ENCODE measurements around the gene EGFL8. TPM values are rescaled to one million over a fixed set of nuclear protein-coding genes. Genes with fewer than 3 reads are reported as not detected.

EGFL8 gene
- total RNA-seq, 3 donors from 2014 or later: 6.4 to 9.6 (median 9.1) TPM

GRCh38 chr6:32151181-32151862, 13.1 kb upstream of the EGFL8 start:
- ATAC-seq (no peak), DNase-seq (no peak)
- Mint-ChIP-seq H3K4me1 (ENCODE audit: low read depth) (peaks cover 57% of the 10 kb centered on the region), H3K4me3 (peak overlapping the region; percentile 56), H3K36me3 (ENCODE audit: insufficient read depth) (no peaks in the 10 kb centered on the region), H3K27me3 (ENCODE audit: low read depth) (peaks cover 37% of the 10 kb centered on the region), H3K9me3 (no peaks in the 10 kb centered on the region)

DNA sequence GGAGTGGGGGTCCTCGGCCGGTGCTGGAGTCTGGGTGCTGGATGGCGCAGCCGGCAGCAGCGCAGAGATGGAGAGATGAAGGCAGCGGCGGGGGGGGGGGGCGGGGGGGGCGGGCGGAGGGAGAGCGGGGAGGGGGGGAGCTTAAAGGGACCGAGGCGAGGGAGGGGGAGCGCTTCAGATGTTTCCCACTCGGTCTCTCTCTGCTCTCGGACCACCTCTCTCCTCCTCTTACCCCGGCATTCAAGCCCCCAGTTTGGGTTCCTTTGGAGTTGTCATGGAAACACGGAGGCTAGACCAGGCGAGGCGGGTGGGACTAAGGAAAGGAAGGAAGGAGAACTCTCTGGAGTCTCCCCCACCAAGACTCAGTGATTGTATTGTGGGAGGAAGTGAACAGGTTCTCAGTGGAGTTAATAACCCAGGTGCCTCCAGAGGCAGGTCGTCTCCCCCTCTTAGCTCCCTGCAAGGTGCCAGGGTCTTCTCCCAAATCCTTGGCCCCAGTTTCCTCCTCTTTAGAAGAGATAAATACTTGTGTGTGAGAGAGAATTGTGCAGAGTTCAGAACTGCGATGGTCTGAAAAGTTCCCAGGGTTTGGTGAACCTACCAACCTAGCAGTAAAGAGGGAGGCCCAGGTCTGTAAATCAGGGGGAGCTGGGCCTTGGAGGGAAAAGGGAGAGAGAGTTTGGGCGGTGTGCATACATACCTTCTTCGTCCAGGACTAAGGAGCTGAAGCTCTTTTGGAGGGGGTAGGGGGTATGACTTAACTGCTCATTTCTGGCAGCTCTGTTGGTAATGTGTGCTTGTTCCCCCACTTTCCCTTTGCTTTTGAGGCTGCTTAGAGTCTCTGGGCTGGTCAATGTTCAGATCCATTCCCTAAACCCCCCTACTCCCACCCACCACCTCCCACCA, 12.3 kb upstream of the EGFL8 start, which contains the start of gene PRRT1:
PRRT1 (minus strand) TSS at position 77 of the 906 bp plus-strand sequence. CDS start 112 bp downstream, outside the sequence.
- H3K36me3 Mint-ChIP-seq (ENCODE audit: insufficient read depth): no peaks in the 10 kb centered on the region
- H3K4me1 Mint-ChIP-seq (ENCODE audit: low read depth): peaks cover 57% of the 10 kb centered on the region
- peak within 1 kb of the TSS; percentile 56 for H3K4me3 Mint-ChIP-seq
- DNase-seq: no peak
- no peak for ATAC-seq
- peaks cover 37% of the 10 kb centered on the region for H3K27me3 Mint-ChIP-seq (ENCODE audit: low read depth)
- H3K9me3 Mint-ChIP-seq: no peaks in the 10 kb centered on the region

GRCh38 chr6:32152769-32153563, 11.4 kb upstream of the EGFL8 start:
- no peak for DNase-seq
- no peak for ATAC-seq
- H3K4me1 Mint-ChIP-seq (ENCODE audit: low read depth): peaks cover 55% of the 10 kb centered on the region
- peaks cover 30% of the 10 kb centered on the region for H3K27me3 Mint-ChIP-seq (ENCODE audit: low read depth)
- H3K36me3 Mint-ChIP-seq (ENCODE audit: insufficient read depth): peaks cover 6% of the 10 kb centered on the region
- H3K9me3 Mint-ChIP-seq: no peaks in the 10 kb centered on the region
- peak overlapping the region; percentile 53 for H3K4me3 Mint-ChIP-seq

DNA sequence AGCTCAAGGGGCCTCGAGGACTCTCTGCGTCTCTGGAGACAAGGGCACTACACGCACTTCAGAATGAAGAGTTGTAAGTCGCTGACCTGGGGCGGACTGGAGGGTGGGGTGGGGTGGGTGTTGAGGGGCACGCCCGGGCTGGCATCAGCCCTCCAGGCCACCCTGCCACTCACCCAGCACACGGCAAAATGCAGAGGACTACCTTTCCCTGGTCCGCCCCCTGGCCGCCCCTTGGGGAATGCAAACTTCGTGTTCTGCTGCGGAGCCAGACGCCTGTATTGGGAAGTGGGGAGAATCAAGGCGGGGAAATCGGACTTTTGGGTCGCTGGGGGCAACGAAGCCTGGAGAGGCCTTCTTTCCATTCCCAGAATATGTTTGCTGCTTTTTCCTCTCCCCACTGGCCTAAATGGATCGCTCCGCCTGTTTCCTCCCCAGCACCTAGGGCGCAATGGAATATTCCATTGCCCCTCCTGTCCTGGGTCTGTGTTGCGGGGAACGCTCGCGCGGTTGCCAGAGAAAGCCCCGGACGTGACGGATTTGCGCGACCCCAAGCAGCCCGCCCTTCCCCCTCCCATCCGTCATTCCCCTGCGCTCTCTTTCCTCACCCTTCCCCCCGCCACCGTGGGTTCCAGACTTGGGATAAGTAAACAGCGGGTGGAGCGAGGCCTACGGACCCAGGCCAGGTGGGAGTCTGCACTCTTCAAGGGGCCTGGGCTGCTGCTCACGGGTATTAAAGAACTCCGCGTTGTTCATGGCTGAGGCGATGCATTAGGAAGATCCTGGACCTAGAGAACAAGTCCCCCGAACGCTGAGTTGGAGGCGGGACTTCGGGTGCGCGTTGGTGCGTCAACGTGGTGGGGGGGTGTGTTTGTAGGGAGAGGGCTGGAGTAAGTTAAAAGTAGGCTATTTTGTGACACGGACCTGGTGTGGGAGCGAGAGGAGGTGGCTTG, 10.6 kb upstream of the EGFL8 start, which contains the start of gene PPT2:
PPT2 (plus strand) TSS at position 578 of the 950 bp plus-strand sequence. CDS start 454 bp downstream, outside the sequence.
- Mint-ChIP-seq H3K9me3 (no peaks in the 10 kb centered on the region), H3K4me3 (peak within 1 kb of the TSS; percentile 96), H3K27me3 (ENCODE audit: low read depth) (peaks cover 21% of the 10 kb centered on the region), H3K36me3 (ENCODE audit: insufficient read depth) (peaks cover 12% of the 10 kb centered on the region), H3K4me1 (ENCODE audit: low read depth) (peaks cover 48% of the 10 kb centered on the region)
- DNase-seq: peak; percentile 56
- peak; percentile 80 to 83 for ATAC-seq

- Mint-ChIP-seq H3K9me3 (no peaks in the 10 kb centered on the region), H3K27me3 (ENCODE audit: low read depth) (peaks cover 17% of the 10 kb centered on the region), H3K4me3 (peak overlapping the region; percentile 96), H3K36me3 (ENCODE audit: insufficient read depth) (peaks cover 12% of the 10 kb centered on the region), H3K4me1 (ENCODE audit: low read depth) (peaks cover 44% of the 10 kb centered on the region)
- peak; percentile 53 for DNase-seq
- peak; percentile 61 to 73 for ATAC-seq
These were observed 9.8 kb upstream of the EGFL8 start for GRCh38 chr6:32154514-32155161.

GRCh38 chr6:32156891-32157290, 7.5 kb upstream of the EGFL8 start:
- peaks cover 3% of the 10 kb centered on the region for H3K27me3 Mint-ChIP-seq (ENCODE audit: low read depth)
- H3K36me3 Mint-ChIP-seq (ENCODE audit: insufficient read depth): peaks cover 12% of the 10 kb centered on the region
- no peak for DNase-seq
- H3K4me1 Mint-ChIP-seq (ENCODE audit: low read depth): peaks cover 33% of the 10 kb centered on the region
- H3K4me3 Mint-ChIP-seq: no peak overlapping the region
- H3K9me3 Mint-ChIP-seq: no peaks in the 10 kb centered on the region
- ATAC-seq: no peak

DNA sequence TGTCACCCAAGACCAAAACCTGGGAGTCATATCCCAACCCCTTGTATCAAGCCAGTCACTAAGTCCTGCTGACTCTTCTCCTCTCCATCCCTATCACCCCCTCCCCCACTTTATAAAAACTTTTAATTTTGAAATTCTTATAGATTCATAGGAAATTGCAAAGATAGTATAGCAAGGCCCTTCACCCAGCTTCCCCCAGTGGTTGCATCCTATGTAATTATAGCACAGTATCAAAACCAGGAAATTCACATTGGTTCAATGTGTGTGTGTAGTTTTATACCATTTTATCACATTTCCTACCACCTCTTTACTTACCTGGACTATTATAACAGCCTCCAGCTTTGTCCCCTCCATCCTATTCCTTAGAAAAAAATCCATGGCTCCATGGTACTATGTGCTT, 6.3 kb upstream of the EGFL8 start:
- ATAC-seq: no peak

DNA sequence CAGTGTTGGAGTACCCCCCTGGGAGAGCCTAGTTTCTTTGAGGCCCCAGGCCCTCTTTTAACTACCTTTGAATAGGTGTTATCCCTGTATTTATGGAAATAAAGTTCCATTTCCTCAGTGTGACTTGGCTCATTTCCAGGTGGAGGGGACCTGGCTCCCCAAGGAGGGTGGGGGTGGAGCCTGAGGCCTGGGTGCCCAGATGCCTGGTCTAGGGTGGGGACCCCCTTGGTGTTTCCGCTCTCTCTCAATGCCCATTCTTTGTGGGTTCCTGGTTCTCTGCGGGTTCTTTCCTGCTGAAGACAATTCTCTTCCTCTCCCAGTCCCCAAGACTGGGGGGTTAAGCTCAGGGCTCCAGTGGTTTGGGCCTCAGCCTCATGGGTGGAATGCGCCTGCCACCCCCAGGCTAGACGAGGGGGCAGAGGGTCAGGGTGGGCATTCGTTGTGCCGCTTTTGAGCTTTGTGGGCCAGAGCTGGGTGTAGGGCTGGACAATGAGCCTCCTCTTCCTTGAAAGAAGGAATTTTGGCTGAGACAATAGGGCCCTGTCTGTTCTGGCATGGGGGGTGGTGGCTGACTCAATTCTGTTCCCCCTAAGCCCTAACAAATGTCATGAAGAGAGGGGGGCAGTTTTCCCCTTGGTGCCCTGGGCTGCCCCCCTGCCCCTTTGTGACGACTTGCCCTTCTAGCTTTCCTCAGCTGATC, 686 bp upstream of the EGFL8 start:
- Mint-ChIP-seq H3K9me3 (no peaks in the 10 kb centered on the region), H3K27me3 (ENCODE audit: low read depth) (no peaks in the 10 kb centered on the region), H3K4me1 (ENCODE audit: low read depth) (no peaks in the 10 kb centered on the region), H3K36me3 (ENCODE audit: insufficient read depth) (peaks cover 8% of the 10 kb centered on the region), H3K4me3 (no peak overlapping the region)
- DNase-seq: no peak
- ATAC-seq: no peak

More for the DNA sequence above, 6.3 kb upstream of the EGFL8 start:
- H3K27me3 Mint-ChIP-seq (ENCODE audit: low read depth): no peaks in the 10 kb centered on the region
- DNase-seq: no peak
- peaks cover 23% of the 10 kb centered on the region for H3K4me1 Mint-ChIP-seq (ENCODE audit: low read depth)
- peaks cover 12% of the 10 kb centered on the region for H3K36me3 Mint-ChIP-seq (ENCODE audit: insufficient read depth)
- H3K4me3 Mint-ChIP-seq: no peak overlapping the region
- H3K9me3 Mint-ChIP-seq: no peaks in the 10 kb centered on the region

- ATAC-seq: no peak
- H3K4me3 Mint-ChIP-seq: no peak overlapping the region
These were observed 2.1 kb downstream of the EGFL8 start for GRCh38 chr6:32166411-32167061.

DNA sequence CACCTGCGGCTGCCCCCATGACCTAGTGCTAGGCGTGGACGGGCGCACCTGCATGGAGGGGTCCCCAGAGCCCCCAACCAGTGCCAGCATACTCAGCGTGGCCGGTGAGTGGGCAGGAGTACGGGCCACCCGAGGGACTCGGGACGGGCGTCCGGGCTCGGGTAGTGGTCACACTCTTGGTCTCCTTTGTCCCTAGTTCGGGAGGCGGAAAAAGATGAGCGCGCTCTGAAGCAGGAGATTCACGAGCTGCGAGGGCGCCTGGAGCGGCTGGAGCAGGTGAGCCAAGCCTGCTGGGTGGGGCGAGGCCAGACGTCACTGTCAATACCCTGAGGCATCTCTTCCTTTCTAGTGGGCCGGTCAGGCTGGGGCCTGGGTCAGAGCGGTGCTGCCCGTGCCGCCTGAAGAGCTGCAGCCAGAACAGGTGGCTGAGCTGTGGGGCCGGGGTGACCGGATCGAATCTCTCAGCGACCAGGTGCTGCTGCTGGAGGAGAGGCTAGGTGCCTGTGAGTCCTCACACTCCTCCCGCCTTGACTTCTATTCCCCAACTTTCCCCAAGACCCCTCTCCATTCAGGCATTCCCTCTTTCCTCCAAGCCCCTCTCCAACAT, 2.9 kb downstream of the EGFL8 start:
- Mint-ChIP-seq H3K4me1 (ENCODE audit: low read depth) (no peaks in the 10 kb centered on the region), H3K36me3 (ENCODE audit: insufficient read depth) (peaks cover 19% of the 10 kb centered on the region), H3K9me3 (no peaks in the 10 kb centered on the region), H3K27me3 (ENCODE audit: low read depth) (no peaks in the 10 kb centered on the region), H3K4me3 (no peak overlapping the region)
- DNase-seq: no peak
- ATAC-seq: no peak

More at GRCh38 chr6:32166411-32167061, 2.1 kb downstream of the EGFL8 start:
- peaks cover 19% of the 10 kb centered on the region for H3K36me3 Mint-ChIP-seq (ENCODE audit: insufficient read depth)
- DNase-seq: no peak
- no peaks in the 10 kb centered on the region for H3K4me1 Mint-ChIP-seq (ENCODE audit: low read depth)
- H3K9me3 Mint-ChIP-seq: no peaks in the 10 kb centered on the region
- no peaks in the 10 kb centered on the region for H3K27me3 Mint-ChIP-seq (ENCODE audit: low read depth)

GRCh38 chr6:32167761-32168262, 3.4 kb downstream of the EGFL8 start:
- Mint-ChIP-seq H3K27me3 (ENCODE audit: low read depth) (no peaks in the 10 kb centered on the region), H3K4me1 (ENCODE audit: low read depth) (peaks cover 3% of the 10 kb centered on the region), H3K36me3 (ENCODE audit: insufficient read depth) (peaks cover 19% of the 10 kb centered on the region), H3K4me3 (no peak overlapping the region), H3K9me3 (no peaks in the 10 kb centered on the region)
- DNase-seq (no peak), ATAC-seq (no peak)
